ENCODE results near the gene SLC2A4.

SLC2A4 gene

GRCh38 chr17:7248796-7249195 lies 32.7 kb upstream of the SLC2A4 start:
- DNase-seq = no peak

- DNase-seq = no peak
Measured at GRCh38 chr17:7249214-7249613, 32.3 kb upstream of the SLC2A4 start.

GRCh38 chr17:7249830-7250229 lies 31.7 kb upstream of the SLC2A4 start:
- no peak for DNase-seq

- DNase-seq = no peak
Measured at GRCh38 chr17:7250695-7251627, 30.6 kb upstream of the SLC2A4 start.

GRCh38 chr17:7251661-7252175 lies 29.8 kb upstream of the SLC2A4 start, which contains the start of gene CTDNEP1:
CTDNEP1 (minus strand) TSS chr17:7251734; CDS start chr17:7251296, 438 bp downstream.
- peak; percentile 87 for DNase-seq

- peak; percentile 64 for DNase-seq
Measured at GRCh38 chr17:7252176-7253043, 29.1 kb upstream of the SLC2A4 start, which contains the start of gene ELP5. ELP5 (plus strand) TSS chr17:7252215; CDS start chr17:7252551, 336 bp downstream.

- no peak for DNase-seq
Measured at GRCh38 chr17:7253082-7253481, 28.4 kb upstream of the SLC2A4 start.

- no peak for DNase-seq
Measured at GRCh38 chr17:7254511-7254910, 27.0 kb upstream of the SLC2A4 start.

- DNase-seq = no peak
Measured at GRCh38 chr17:7256766-7257456, 24.6 kb upstream of the SLC2A4 start.

GRCh38 chr17:7258731-7259554 lies 22.6 kb upstream of the SLC2A4 start:
- DNase-seq = no peak

GRCh38 chr17:7259555-7259889 lies 22.0 kb upstream of the SLC2A4 start:
- DNase-seq = no peak

- DNase-seq = no peak
Measured at GRCh38 chr17:7260151-7260550, 21.4 kb upstream of the SLC2A4 start.

- no peak for DNase-seq
Measured at GRCh38 chr17:7260651-7261378, 20.7 kb upstream of the SLC2A4 start.

GRCh38 chr17:7261379-7262191 lies 19.9 kb upstream of the SLC2A4 start:
- DNase-seq = no peak

GRCh38 chr17:7262192-7262934 lies 19.2 kb upstream of the SLC2A4 start, which contains the start of gene CLDN7:
CLDN7 (minus strand) TSS chr17:7262478; CDS start chr17:7262043, 435 bp downstream.
- DNase-seq = peak; percentile 55

- DNase-seq = no peak
Measured at GRCh38 chr17:7262935-7263800, 18.4 kb upstream of the SLC2A4 start.

GRCh38 chr17:7263801-7264078 lies 17.8 kb upstream of the SLC2A4 start:
- no peak for DNase-seq

- no peak for DNase-seq
Measured at GRCh38 chr17:7266784-7267183, 14.7 kb upstream of the SLC2A4 start.

- no peak for DNase-seq
Measured at GRCh38 chr17:7279448-7279847, 2.1 kb upstream of the SLC2A4 start.

All from NCI-H774 (cell line).